BLaER1 (cell line): ENCODE measurements around the gene GFI1B.
"Not testable (repeated sequence)": the region's sequence is repeated elsewhere in the genome, so short reads cannot be mapped to it uniquely, and the experiment has no call there.

ENCODE experiments used
- H3K27ac ChIP-seq: shearing (Covaris generic); formaldehyde crosslinking; 2 replicates; pipeline ENCODE4 v1.8.1; 2022
- H3K27me3 ChIP-seq: shearing (Covaris generic); formaldehyde crosslinking; 2 replicates; pipeline ENCODE4 v1.8.1; 2022
- H3K36me3 ChIP-seq: shearing (Covaris generic); formaldehyde crosslinking; 2 replicates; pipeline ENCODE4 v1.8.1; 2022
- H3K4me1 ChIP-seq: shearing (Covaris generic); formaldehyde crosslinking; 2 replicates; pipeline ENCODE4 v1.8.1; 2022
- H3K4me2 ChIP-seq: shearing (Covaris generic); formaldehyde crosslinking; 2 replicates; pipeline ENCODE4 v1.8.1; 2022
- H3K4me3 ChIP-seq: shearing (Covaris generic); formaldehyde crosslinking; 2 replicates; pipeline ENCODE4 v1.8.1; 2022
- H3K9ac ChIP-seq: shearing (Covaris generic); formaldehyde crosslinking; 2 replicates; pipeline ENCODE4 v1.8.1; 2022
- H3K9me3 ChIP-seq: shearing (Covaris generic); formaldehyde crosslinking; 2 replicates; pipeline ENCODE4 v1.8.1; 2022
- H4K20me1 ChIP-seq: shearing (Covaris generic); formaldehyde crosslinking; 2 replicates; pipeline ENCODE4 v1.8.1; 2022
- Cebpa-rat ChIP-seq: shearing (Covaris generic); IDR thresholded peaks from 2 replicates; pipeline ENCODE4 v1.8.1; 2022

GFI1B gene

DNA sequence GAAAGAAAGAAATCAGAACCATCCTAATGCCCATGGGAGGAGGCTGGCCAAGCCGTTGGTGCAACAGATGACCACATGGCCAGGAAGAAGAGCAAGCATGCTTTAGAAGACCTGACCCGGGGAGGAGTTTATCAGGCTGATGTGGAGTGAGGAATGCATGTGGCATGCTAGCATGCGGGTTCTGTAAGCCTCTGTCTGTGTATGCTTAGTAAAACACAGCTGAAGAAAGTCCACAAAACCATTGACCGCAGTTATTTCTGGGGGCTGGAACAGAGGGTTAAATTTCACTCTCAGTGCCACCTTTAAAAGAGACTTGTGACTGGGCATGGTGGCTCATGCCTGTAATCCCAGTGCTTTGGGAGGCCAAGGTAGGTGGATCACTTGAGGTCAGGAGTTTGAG is 19.1 kb downstream of the GFI1B start:
- H3K27me3 ChIP-seq: no peaks in the 10 kb centered on the region
- H3K4me3 ChIP-seq: no peak overlapping the region
- H3K36me3 ChIP-seq: no peaks in the 10 kb centered on the region
- TF ChIP-seq Cebpa-rat: no peak
- H4K20me1 ChIP-seq: no peaks in the 10 kb centered on the region
- no peak overlapping the region for H3K27ac ChIP-seq
- no peak overlapping the region for H3K4me2 ChIP-seq
- no peak overlapping the region for H3K9ac ChIP-seq
- H3K9me3 ChIP-seq: no peaks in the 10 kb centered on the region
- H3K4me1 ChIP-seq: peaks cover 93% of the 10 kb centered on the region

DNA sequence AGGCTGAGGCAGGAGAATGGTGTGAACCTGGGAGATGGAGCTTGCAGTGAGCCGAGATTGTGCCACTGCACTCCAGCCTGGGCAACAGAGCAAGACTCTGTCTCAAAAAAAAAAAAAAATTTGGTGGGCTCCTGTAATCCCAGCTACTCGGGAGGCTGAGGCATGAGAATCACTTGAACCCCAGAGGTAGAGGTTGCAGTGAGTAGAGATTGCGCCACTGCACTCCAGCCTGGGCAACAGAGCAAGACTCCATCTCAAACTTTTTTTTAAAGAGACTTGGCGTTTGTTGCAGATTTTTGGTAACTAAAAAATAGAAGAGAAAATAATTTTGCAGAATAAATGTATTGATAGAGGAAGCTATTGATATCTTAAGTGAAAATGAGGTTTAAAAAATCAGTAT is 19.7 kb downstream of the GFI1B start:
- H3K27ac ChIP-seq, H3K4me2 ChIP-seq, H3K36me3 ChIP-seq, H4K20me1 ChIP-seq, H3K4me3 ChIP-seq, H3K27me3 ChIP-seq, H3K9me3 ChIP-seq, H3K9ac ChIP-seq: not testable (repeated sequence)
- peaks cover 93% of the 10 kb centered on the region for H3K4me1 ChIP-seq

DNA sequence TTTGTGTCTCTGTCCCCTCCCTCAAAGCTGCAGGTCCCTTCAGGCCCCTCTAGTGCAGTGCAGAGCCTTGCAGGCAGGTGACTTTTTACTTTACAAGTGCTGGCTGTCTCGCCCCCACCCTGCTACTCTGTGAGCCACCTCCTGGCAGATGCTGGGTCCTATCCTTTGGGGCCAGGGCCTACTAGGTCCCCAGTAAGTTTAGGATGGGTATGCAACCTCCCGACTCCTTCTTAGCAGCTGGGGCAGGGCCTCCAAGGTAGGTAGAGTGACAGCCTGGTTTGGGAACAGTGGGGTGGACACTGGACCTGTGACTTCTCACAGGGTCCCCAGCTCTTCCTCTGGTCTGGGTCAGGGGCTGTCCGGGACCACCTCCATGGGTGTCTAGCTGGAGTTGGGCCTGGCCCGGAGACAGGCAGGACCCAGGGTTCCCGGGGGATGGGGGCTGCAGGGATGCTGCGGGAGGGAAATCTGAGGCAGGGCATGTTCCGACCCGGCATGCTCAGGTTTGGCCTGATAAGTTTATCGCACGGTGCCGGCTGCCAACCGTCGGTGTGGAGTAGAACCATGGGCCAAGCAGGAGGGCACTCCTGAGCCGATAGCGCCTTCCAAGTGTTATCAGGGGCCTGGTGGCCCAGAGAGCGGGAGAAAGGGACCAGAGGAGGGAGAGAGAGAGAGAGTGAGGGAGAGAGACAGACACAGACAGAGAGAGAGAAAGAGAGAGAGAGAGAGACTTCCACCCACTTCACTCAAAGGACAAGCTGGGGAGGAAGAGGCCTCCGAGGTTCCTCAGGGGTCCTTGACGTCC is 20.5 kb downstream of the GFI1B start:
- no peaks in the 10 kb centered on the region for H3K27me3 ChIP-seq
- H3K9ac ChIP-seq: peak overlapping the region; percentile 63; the same call in 1 of the 2 replicates
- no peaks in the 10 kb centered on the region for H4K20me1 ChIP-seq
- no peaks in the 10 kb centered on the region for H3K36me3 ChIP-seq
- no peak overlapping the region for H3K4me3 ChIP-seq
- peak overlapping the region; percentile 35; the same call in 1 of the 2 replicates for H3K27ac ChIP-seq
- no peaks in the 10 kb centered on the region for H3K9me3 ChIP-seq
- H3K4me2 ChIP-seq: peak overlapping the region; percentile 52
- H3K4me1 ChIP-seq: peaks cover 93% of the 10 kb centered on the region
- TF ChIP-seq Cebpa-rat: no peak

DNA sequence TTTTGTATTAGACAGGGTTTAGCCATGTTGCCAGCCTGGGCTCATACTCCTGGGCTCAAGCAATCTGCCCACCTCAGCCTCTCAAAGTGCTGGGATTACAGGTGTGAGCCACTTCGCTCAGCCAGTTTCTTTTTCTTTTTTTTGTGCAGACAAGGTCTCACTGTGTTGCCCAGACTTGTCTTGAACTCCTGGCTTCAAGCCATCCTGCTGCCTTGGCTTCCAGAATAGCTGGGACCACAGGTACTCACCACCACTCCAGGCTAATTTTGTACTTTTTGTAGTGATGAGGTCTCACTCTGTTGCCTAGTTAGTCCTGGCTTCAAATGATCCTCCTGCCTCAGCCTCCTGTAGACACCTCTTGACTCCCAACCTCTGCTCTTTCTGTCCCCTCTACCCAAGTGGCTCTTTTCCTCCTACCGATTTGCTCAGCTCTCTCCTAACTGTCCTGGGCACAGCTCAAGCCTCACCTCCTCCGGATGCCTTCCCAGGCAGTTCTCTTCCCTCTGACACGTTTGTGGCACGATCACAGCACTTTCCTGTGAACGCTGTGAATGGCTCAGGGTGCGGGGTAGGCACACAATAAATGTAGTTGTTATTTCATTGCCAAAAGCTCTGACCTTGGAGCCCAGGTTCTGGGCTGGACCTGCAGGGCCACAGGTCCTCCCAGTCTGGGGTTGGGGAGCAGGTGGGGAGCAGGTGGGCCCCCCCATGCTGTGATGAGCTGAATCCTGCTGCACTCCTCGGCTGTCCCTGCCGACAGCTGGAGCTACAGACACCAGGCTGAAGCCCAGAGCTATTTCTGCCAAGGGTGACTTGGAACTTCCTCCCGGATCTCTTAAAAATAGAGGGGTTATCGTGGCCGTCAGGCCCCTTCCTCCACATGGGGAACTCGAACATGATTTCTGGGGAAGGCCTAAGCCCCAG is 23.9 kb downstream of the GFI1B start:
- Histone ChIP-seq H3K27me3 (no peaks in the 10 kb centered on the region), H3K27ac (peak overlapping the region; percentile 73), H3K4me3 (peak overlapping the region; percentile 45; the same call in 1 of the 2 replicates), H4K20me1 (no peaks in the 10 kb centered on the region), H3K9ac (peak overlapping the region; percentile 62), H3K4me1 (peaks cover 76% of the 10 kb centered on the region), H3K36me3 (no peaks in the 10 kb centered on the region), H3K9me3 (peaks cover 9% of the 10 kb centered on the region; the same call in 1 of the 2 replicates), H3K4me2 (peak overlapping the region; percentile 96)
- TF ChIP-seq Cebpa-rat: no peak

DNA sequence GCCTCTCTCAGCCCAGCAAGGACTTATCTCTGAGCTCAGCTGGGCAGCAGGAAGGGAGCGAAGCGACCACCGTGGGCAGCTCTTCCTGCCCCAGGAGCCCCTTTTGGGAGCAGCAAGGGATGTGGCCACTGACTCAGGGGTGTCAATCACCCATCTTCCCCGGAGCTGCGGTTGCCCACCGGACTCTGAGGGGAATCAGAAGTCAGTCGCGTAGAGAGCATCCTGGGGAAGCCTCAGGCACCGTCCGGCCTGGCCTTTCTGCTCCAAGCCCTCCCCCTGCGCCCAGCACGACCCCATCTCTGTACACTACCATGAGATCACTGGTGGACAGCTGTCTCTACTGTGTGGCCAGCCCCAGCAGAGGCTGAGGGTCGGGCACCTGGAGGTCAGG is 24.6 kb downstream of the GFI1B start:
- Histone ChIP-seq H3K4me3 (peak overlapping the region; percentile 45; the same call in 1 of the 2 replicates), H3K4me2 (peak overlapping the region; percentile 96), H3K4me1 (peaks cover 73% of the 10 kb centered on the region), H3K9ac (peak overlapping the region; percentile 62), H3K9me3 (peaks cover 9% of the 10 kb centered on the region; the same call in 1 of the 2 replicates), H3K36me3 (no peaks in the 10 kb centered on the region), H3K27ac (peak overlapping the region; percentile 73), H4K20me1 (no peaks in the 10 kb centered on the region), H3K27me3 (no peaks in the 10 kb centered on the region)
- TF ChIP-seq Cebpa-rat: no peak

DNA sequence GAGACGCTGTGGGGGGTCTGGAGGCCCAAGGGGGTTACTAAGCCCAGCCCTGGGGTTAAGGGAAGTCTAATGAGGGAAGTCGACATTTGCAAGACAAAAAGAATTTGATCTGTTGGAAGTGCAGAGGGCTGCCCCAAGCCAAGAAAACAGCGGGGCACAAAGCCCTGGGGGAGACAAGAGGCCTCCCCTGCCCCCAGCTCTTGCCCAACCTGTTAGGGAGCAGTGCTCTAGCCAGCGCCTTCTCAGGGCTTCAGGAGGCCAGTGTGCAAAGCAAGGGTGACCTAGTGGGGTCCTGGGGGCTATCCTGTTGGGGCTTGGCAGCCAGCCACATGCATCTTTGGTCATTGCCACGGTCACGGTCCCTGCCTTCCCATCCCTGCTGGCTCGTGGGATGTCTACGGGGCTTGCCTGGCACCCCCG is 25.2 kb downstream of the GFI1B start:
- H3K9me3 ChIP-seq: peaks cover 9% of the 10 kb centered on the region; the same call in 1 of the 2 replicates
- H3K27me3 ChIP-seq: no peaks in the 10 kb centered on the region
- peaks cover 69% of the 10 kb centered on the region for H3K4me1 ChIP-seq
- peak overlapping the region; percentile 73 for H3K27ac ChIP-seq
- 0 out of 2 replicates have a peak, but pooled peaks have one; percentile 20 for TF ChIP-seq Cebpa-rat
- peak overlapping the region; percentile 62 for H3K9ac ChIP-seq
- H3K4me2 ChIP-seq: peak overlapping the region; percentile 96
- H3K36me3 ChIP-seq: no peaks in the 10 kb centered on the region
- peak overlapping the region; percentile 45 for H3K4me3 ChIP-seq
- no peaks in the 10 kb centered on the region for H4K20me1 ChIP-seq

DNA sequence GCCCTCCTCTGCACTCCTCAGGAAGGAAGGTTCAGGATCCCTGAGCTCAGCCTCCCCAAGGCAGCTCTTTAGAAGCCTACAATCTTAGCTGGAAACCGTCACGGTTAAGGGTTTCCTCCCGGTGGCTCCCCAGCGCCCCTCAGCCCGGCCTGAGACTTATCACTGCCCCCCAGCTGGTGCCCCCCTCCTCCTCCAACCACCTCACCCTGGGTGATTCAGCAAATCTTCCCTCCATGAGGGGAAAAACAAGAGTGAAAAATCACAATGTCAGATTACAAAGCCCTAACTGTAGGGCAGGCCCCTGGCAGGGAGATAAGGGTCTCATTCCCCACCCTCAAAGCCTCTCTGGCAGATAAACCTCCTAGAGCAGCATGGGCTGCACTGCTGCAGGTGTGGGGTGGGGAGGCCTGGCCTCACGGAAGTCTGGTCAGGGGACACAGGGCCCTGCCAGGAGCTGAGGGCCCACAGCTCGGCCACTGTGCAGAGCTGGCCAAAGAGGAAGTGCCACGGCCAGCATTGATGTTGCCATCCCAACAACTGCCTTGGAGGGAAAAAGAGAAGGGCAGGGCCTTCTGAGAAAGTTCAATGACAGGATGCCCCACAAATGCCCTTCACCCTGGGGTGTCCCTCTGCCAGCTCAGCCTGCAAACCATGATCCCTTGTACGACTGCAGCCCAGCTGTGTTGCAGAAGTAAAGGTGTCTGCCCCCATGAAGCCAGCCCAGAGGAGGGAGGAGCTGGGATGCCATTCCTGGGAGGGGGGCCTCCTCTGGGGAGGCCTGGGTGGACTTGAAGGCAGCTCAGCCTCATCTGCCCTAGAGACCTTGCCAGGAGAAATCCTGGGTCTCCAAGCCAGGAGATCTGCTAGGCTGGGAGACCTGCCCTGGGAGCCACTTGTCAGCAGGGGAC is 25.9 kb downstream of the GFI1B start:
- peak overlapping the region; percentile 96 for H3K4me2 ChIP-seq
- H3K36me3 ChIP-seq: no peaks in the 10 kb centered on the region
- H3K4me3 ChIP-seq: peak overlapping the region; percentile 45
- peak overlapping the region; percentile 62 for H3K9ac ChIP-seq
- H4K20me1 ChIP-seq: no peaks in the 10 kb centered on the region
- H3K4me1 ChIP-seq: peaks cover 63% of the 10 kb centered on the region
- H3K27ac ChIP-seq: peak overlapping the region; percentile 73
- no peak for TF ChIP-seq Cebpa-rat
- peaks cover 9% of the 10 kb centered on the region; the same call in 1 of the 2 replicates for H3K9me3 ChIP-seq
- H3K27me3 ChIP-seq: no peaks in the 10 kb centered on the region

DNA sequence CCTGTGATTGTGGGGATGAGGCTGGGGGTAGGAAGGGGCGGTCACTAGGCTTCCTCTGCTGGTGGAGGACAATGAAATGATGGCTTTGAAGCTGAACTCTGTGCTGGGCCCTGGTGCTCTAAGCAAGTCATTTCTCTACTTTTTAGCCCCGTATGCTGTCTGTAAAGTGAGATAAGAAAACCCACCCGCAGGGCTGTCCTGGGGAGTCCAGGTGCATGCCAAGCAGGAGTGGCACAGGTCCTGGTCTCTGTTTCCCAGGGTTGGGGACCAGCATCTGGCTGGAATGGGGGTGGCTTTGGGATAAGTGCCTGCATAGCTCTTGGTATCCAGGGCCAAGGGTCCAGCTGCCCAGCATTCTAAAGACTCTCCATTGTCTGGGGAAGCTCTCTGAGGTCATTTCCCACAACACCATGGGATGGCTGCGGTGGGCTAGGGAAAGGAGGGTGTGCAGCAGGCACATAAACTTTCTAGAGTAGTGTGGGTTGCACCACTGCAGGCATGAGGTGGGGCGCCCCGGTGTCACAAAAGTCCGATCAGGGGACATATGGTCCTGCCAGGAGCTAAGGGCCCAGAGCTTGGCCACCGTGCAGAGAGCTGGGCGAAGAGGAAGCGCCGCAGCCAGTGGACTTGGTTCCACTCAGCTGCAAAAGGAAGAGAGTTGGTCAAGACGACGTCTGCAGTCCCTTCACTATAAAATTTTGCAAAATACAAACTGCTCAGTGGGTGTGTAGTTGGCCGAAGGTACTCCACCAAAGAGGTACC is 26.7 kb downstream of the GFI1B start:
- TF ChIP-seq Cebpa-rat: no peak
- H3K36me3 ChIP-seq: no peaks in the 10 kb centered on the region
- no peak overlapping the region for H3K4me3 ChIP-seq
- H3K4me1 ChIP-seq: peaks cover 54% of the 10 kb centered on the region
- H4K20me1 ChIP-seq: no peaks in the 10 kb centered on the region
- H3K4me2 ChIP-seq: peak overlapping the region; percentile 96
- peaks cover 11% of the 10 kb centered on the region; the same call in 1 of the 2 replicates for H3K9me3 ChIP-seq
- peak overlapping the region; percentile 73 for H3K27ac ChIP-seq
- no peaks in the 10 kb centered on the region for H3K27me3 ChIP-seq
- peak overlapping the region; percentile 62 for H3K9ac ChIP-seq
